Measurements from ENCODE around the gene TMCC2. TPM values are rescaled to one million over a fixed set of nuclear protein-coding genes. Genes with fewer than 3 reads are reported as not detected.
A peak's percentile ranks its signal among the peaks of the same experiment; 100 is the strongest.
"Not testable (repeated sequence)": the region's sequence is repeated elsewhere in the genome, so short reads cannot be mapped to it uniquely, and the experiment has no call there.

The TMCC2 gene
- total RNA-seq, 1 donor from 2014 or later, result 0.53 TPM

DNA sequence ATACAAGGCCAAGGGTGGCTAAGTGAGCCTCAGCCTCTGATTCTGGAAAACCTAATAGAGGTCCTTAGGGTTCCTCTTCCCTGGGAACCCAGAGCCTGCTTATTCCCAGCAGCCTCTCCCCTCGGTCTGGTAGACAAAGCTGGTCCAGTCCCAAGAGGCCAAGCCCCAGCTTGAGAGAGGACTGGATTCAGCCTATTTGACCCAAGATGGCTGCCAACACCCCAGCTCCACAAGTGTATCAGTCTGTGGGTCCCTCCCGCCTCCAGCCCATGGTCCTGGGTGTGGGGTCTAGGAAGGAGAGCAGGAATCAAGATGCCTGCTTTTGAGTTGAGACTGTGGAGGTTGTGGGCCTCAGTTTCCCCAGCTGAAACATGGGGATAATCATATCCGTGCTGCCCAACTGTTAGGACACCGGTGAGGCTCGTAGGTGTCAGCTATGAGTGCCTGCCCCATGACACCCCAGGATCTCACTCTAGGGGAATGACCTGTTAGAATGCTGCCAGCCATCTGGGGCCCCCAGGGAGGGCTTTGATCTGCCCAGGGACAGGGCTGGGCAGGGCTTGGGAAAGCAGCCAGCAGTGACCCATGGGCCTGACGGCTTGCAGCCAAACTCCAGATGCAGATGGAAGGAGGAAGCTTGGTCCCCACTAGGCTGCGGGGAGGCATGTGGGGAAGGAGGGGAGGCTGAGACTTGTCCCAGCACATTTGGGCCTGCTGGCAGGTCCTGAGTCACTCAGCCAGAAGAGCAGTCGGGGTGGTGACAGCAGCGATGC, 48.4 kb downstream of the TMCC2 start:
- H3K27me3 ChIP-seq (ENCODE audit: control insufficient read depth, insufficient read depth, low read length), result no peaks in the 10 kb centered on the region
- DNase-seq (ENCODE audit: low read depth), result peak; percentile 77
- H3K36me3 ChIP-seq (ENCODE audit: control insufficient read depth, insufficient read depth, low read length), result no peaks in the 10 kb centered on the region
- H3K4me3 ChIP-seq (ENCODE audit: low read depth, low read length), result no peak overlapping the region
- TF ChIP-seq, protein P1, sequence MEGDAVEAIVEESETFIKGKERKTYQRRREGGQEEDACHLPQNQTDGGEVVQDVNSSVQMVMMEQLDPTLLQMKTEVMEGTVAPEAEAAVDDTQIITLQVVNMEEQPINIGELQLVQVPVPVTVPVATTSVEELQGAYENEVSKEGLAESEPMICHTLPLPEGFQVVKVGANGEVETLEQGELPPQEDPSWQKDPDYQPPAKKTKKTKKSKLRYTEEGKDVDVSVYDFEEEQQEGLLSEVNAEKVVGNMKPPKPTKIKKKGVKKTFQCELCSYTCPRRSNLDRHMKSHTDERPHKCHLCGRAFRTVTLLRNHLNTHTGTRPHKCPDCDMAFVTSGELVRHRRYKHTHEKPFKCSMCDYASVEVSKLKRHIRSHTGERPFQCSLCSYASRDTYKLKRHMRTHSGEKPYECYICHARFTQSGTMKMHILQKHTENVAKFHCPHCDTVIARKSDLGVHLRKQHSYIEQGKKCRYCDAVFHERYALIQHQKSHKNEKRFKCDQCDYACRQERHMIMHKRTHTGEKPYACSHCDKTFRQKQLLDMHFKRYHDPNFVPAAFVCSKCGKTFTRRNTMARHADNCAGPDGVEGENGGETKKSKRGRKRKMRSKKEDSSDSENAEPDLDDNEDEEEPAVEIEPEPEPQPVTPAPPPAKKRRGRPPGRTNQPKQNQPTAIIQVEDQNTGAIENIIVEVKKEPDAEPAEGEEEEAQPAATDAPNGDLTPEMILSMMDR (IDR thresholded peaks at IDR 0.05; ENCODE audit: insufficient read depth, low read length, severe bottlenecking), result no peak
- FAIRE-seq, result no peak

DNA sequence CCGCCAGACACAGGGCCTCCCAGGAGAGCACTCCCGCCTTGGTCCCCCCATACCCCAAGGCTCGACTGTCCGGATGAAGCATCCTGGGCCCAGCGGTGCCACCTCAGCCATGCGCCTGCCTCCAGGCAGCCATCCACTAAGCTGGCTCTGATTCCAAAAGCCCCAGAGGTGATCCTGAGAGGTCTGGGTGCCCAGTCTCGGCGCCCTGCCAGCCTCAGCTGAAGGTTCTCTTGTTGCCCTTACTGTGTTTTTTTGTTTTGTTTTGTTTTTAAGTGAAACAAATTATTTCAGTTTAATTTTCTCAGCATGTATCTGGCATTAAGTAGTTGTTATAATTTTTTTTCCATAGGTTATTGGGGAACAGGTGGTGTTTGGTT, 48.9 kb downstream of the TMCC2 start:
- TF ChIP-seq, protein P1 (IDR thresholded peaks at IDR 0.05; ENCODE audit: insufficient read depth, low read length, severe bottlenecking), result no peak
- H3K4me3 ChIP-seq (ENCODE audit: low read depth, low read length), result no peak overlapping the region
- no peak for FAIRE-seq
- H3K27me3 ChIP-seq (ENCODE audit: control insufficient read depth, insufficient read depth, low read length), result no peaks in the 10 kb centered on the region
- H3K36me3 ChIP-seq (ENCODE audit: control insufficient read depth, insufficient read depth, low read length), result no peaks in the 10 kb centered on the region
- no peak for DNase-seq (ENCODE audit: low read depth)

DNA sequence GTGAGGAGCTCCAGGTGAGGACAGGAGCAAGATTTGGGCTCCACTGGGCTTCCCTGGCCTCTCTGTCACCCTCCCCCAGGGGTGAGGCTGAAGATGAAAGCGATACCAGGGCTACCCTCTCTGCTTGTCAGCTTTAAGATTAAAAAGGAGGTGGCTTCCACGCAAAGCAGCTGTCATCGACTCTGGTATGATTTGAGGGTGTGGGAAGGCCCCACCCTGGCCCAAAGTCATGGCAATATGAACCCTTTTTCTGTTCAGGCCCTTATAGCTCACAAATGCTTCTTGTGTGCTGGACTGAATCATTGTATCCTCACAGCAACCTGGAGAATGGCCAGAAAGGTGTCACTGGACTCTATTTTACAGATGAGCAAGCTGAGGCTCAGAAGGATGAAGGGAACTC, 52.2 kb downstream of the TMCC2 start:
- TF ChIP-seq, protein P1 (IDR thresholded peaks at IDR 0.05; ENCODE audit: insufficient read depth, low read length, severe bottlenecking), result no peak
- FAIRE-seq, result peak; percentile 55
- peak; percentile 58 for DNase-seq (ENCODE audit: low read depth)
- H3K4me3 ChIP-seq (ENCODE audit: low read depth, low read length), result no peak overlapping the region
- no peaks in the 10 kb centered on the region for H3K27me3 ChIP-seq (ENCODE audit: control insufficient read depth, insufficient read depth, low read length)
- no peaks in the 10 kb centered on the region for H3K36me3 ChIP-seq (ENCODE audit: control insufficient read depth, insufficient read depth, low read length)

DNA sequence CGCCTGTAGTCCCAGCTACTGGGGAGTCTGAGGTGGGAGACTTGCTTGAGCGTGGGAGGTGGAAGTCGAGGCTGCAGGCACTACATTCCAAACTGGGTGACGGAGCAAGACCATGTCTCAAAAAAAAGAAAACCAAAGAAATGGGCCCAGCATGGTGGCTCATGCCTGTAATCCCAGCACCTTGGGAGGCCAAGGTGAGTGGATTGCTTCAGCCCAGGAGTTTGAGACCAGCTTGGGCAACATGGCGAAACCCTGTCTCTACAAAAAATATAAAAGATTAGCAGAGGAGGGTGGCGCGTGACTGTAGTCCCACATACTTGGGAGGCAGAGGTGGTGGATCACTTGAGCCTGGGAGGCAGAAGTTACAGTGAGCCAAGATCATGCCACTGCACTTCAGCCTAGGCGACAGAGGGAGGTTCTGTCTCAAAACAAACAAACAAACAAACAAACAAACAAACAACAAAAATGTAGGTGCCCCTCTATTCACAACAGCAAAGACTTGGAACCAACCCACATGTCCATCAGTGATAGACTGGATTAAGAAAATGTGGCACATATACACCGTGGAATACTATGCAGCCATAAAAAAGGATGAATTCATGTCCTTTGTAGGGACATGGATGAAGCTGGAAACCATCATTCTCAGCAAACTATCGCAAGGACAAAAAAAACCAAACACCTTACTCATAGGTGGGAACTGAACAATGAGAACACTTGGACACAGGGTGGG, 53.1 kb downstream of the TMCC2 start:
- not testable (repeated sequence) for FAIRE-seq; H3K36me3 ChIP-seq (ENCODE audit: control insufficient read depth, insufficient read depth, low read length); H3K4me3 ChIP-seq (ENCODE audit: low read depth, low read length); DNase-seq (ENCODE audit: low read depth); H3K27me3 ChIP-seq (ENCODE audit: control insufficient read depth, insufficient read depth, low read length)

GRCh38 chr1:205283270-205284147, 55.8 kb downstream of the TMCC2 start:
- Histone ChIP-seq H3K36me3 (ENCODE audit: control insufficient read depth, insufficient read depth, low read length) (no peaks in the 10 kb centered on the region), H3K27me3 (ENCODE audit: control insufficient read depth, insufficient read depth, low read length) (no peaks in the 10 kb centered on the region), H3K4me3 (ENCODE audit: low read depth, low read length) (no peak overlapping the region)
- TF ChIP-seq, protein P1 (IDR thresholded peaks at IDR 0.05; ENCODE audit: insufficient read depth, low read length, severe bottlenecking), result no peak
- no peak for FAIRE-seq
- no peak for DNase-seq (ENCODE audit: low read depth)
